OCI-LY3 (cell line): Measurements from ENCODE around the gene SMPX.

Experiments used
- CTCF ChIP-seq: fragments of 200-600, 300-600 bp; sonication (generic); IDR thresholded peaks from 2 replicates; pipeline ENCODE4 v1.5.1; 2014; ENCODE audit warnings: antibody characterized with exemption, low read length, low read depth
- EZH2phosphoT487 ChIP-seq: fragments of 200-600 bp; shearing (Covaris generic); IDR thresholded peaks from 2 replicates; pipeline ENCODE4 v1.6.1; 2018; ENCODE audit warnings: antibody characterized with exemption, mixed run types, low read depth

- no peak for TF ChIP-seq CTCF
- TF ChIP-seq EZH2phosphoT487: no peak
Measured at GRCh38 chrX:21738210-21738949, 19.5 kb downstream of the SMPX start.
